ENCODE data around the gene IMMP2L.

IMMP2L gene

GRCh38 chr7:110921595-110922151, 640.6 kb downstream of the IMMP2L start:
- DNase-seq (ENCODE audit: low read depth in 1 of 2, low spot score in 1 of 2): no peak
- TF ChIP-seq JUND (IDR thresholded peaks at IDR 0.05; ENCODE audit: low read depth): no peak
- in situ Hi-C loops (cut with HindIII; ENCODE audit: low pct_unique_long_range_greater_than_20kb, low sequenced_read_pairs): no loop called here

- no peak for TF ChIP-seq JUND (IDR thresholded peaks at IDR 0.05; ENCODE audit: low read depth)
- in situ Hi-C loops (cut with HindIII; ENCODE audit: low pct_unique_long_range_greater_than_20kb, low sequenced_read_pairs): no loop called here
- no peak for DNase-seq (ENCODE audit: low read depth in 1 of 2, low spot score in 1 of 2)
Observed at GRCh38 chr7:110918949-110919548, 643.2 kb downstream of the IMMP2L start.

- in situ Hi-C loops (cut with HindIII; ENCODE audit: low pct_unique_long_range_greater_than_20kb, low sequenced_read_pairs): no loop called here
- DNase-seq (ENCODE audit: low read depth in 1 of 2, low spot score in 1 of 2): no peak
- TF ChIP-seq JUND (IDR thresholded peaks at IDR 0.05; ENCODE audit: low read depth): no peak
Observed at GRCh38 chr7:110914263-110914662, 648.0 kb downstream of the IMMP2L start.

- no peak for TF ChIP-seq JUND (IDR thresholded peaks at IDR 0.05; ENCODE audit: low read depth)
- DNase-seq (ENCODE audit: low read depth in 1 of 2, low spot score in 1 of 2): no peak
- in situ Hi-C loops (cut with HindIII; ENCODE audit: low pct_unique_long_range_greater_than_20kb, low sequenced_read_pairs): no loop called here
Observed at GRCh38 chr7:110911632-110912031, 650.7 kb downstream of the IMMP2L start.

- no peak for DNase-seq (ENCODE audit: low read depth in 1 of 2, low spot score in 1 of 2)
- in situ Hi-C loops (cut with HindIII; ENCODE audit: low pct_unique_long_range_greater_than_20kb, low sequenced_read_pairs): no loop called here
- no peak for TF ChIP-seq JUND (IDR thresholded peaks at IDR 0.05; ENCODE audit: low read depth)
Observed at GRCh38 chr7:110909117-110909516, 653.2 kb downstream of the IMMP2L start.

GRCh38 chr7:110905773-110906566, 656.3 kb downstream of the IMMP2L start:
- TF ChIP-seq JUND (IDR thresholded peaks at IDR 0.05; ENCODE audit: low read depth): no peak
- in situ Hi-C loops (cut with HindIII; ENCODE audit: low pct_unique_long_range_greater_than_20kb, low sequenced_read_pairs): no loop called here
- DNase-seq (ENCODE audit: low read depth in 1 of 2, low spot score in 1 of 2): no peak

GRCh38 chr7:110898516-110898915, 663.8 kb downstream of the IMMP2L start:
- DNase-seq (ENCODE audit: low read depth in 1 of 2, low spot score in 1 of 2): no peak
- TF ChIP-seq JUND (IDR thresholded peaks at IDR 0.05; ENCODE audit: low read depth): no peak
- in situ Hi-C loops (cut with HindIII; ENCODE audit: low pct_unique_long_range_greater_than_20kb, low sequenced_read_pairs): no loop called here

- in situ Hi-C loops (cut with HindIII; ENCODE audit: low pct_unique_long_range_greater_than_20kb, low sequenced_read_pairs): no loop called here
- no peak for TF ChIP-seq JUND (IDR thresholded peaks at IDR 0.05; ENCODE audit: low read depth)
- no peak for DNase-seq (ENCODE audit: low read depth in 1 of 2, low spot score in 1 of 2)
Observed at GRCh38 chr7:110897538-110897937, 664.8 kb downstream of the IMMP2L start.

GRCh38 chr7:110894111-110894510, 668.2 kb downstream of the IMMP2L start:
- no peak for DNase-seq (ENCODE audit: low read depth in 1 of 2, low spot score in 1 of 2)
- in situ Hi-C loops (cut with HindIII; ENCODE audit: low pct_unique_long_range_greater_than_20kb, low sequenced_read_pairs): no loop called here
- no peak for TF ChIP-seq JUND (IDR thresholded peaks at IDR 0.05; ENCODE audit: low read depth)

GRCh38 chr7:110891197-110891596, 671.1 kb downstream of the IMMP2L start:
- no peak for TF ChIP-seq JUND (IDR thresholded peaks at IDR 0.05; ENCODE audit: low read depth)
- in situ Hi-C loops (cut with HindIII; ENCODE audit: low pct_unique_long_range_greater_than_20kb, low sequenced_read_pairs): no loop called here
- no peak for DNase-seq (ENCODE audit: low read depth in 1 of 2, low spot score in 1 of 2)

GRCh38 chr7:110890101-110890500, 672.2 kb downstream of the IMMP2L start:
- DNase-seq (ENCODE audit: low read depth in 1 of 2, low spot score in 1 of 2): no peak
- TF ChIP-seq JUND (IDR thresholded peaks at IDR 0.05; ENCODE audit: low read depth): no peak
- in situ Hi-C loops (cut with HindIII; ENCODE audit: low pct_unique_long_range_greater_than_20kb, low sequenced_read_pairs): no loop called here

- in situ Hi-C loops (cut with HindIII; ENCODE audit: low pct_unique_long_range_greater_than_20kb, low sequenced_read_pairs): no loop called here
- no peak for TF ChIP-seq JUND (IDR thresholded peaks at IDR 0.05; ENCODE audit: low read depth)
- no peak for DNase-seq (ENCODE audit: low read depth in 1 of 2, low spot score in 1 of 2)
Observed at GRCh38 chr7:110889335-110889734, 673.0 kb downstream of the IMMP2L start.

- in situ Hi-C loops (cut with HindIII; ENCODE audit: low pct_unique_long_range_greater_than_20kb, low sequenced_read_pairs): no loop called here
- TF ChIP-seq JUND (IDR thresholded peaks at IDR 0.05; ENCODE audit: low read depth): no peak
- no peak for DNase-seq (ENCODE audit: low read depth in 1 of 2, low spot score in 1 of 2)
Observed at GRCh38 chr7:110888641-110889040, 673.7 kb downstream of the IMMP2L start.
